Measurements from ENCODE around the gene NFIX.

The NFIX gene

GRCh38 chr19:13069415-13070359, 74.4 kb downstream of the NFIX start:
- no peaks in the 10 kb centered on the region for H3K4me1 Mint-ChIP-seq
- DNase-seq (no peak), ATAC-seq (no peak)
- no peak overlapping the region for H3K4me3 Mint-ChIP-seq
- no peak overlapping the region for H3K27ac Mint-ChIP-seq
- H3K27me3 Mint-ChIP-seq: no peaks in the 10 kb centered on the region
- H3K9me3 Mint-ChIP-seq: no peaks in the 10 kb centered on the region

- Mint-ChIP-seq H3K9me3 (no peaks in the 10 kb centered on the region), H3K27me3 (no peaks in the 10 kb centered on the region), H3K27ac (no peak overlapping the region), H3K4me3 (no peak overlapping the region), H3K4me1 (no peaks in the 10 kb centered on the region)
- no peak for ATAC-seq
- no peak for DNase-seq
Measured at GRCh38 chr19:13070425-13071140, 75.3 kb downstream of the NFIX start.

- no peaks in the 10 kb centered on the region for H3K27me3 Mint-ChIP-seq
- ATAC-seq (no peak), DNase-seq (no peak)
- H3K9me3 Mint-ChIP-seq: no peaks in the 10 kb centered on the region
- H3K4me1 Mint-ChIP-seq: no peaks in the 10 kb centered on the region
- no peak overlapping the region for H3K27ac Mint-ChIP-seq
- no peak overlapping the region for H3K4me3 Mint-ChIP-seq
Measured at GRCh38 chr19:13071444-13072187, 76.3 kb downstream of the NFIX start.

- no peak overlapping the region for H3K4me3 Mint-ChIP-seq
- no peak for ATAC-seq
Measured at GRCh38 chr19:13072188-13072908, 77.1 kb downstream of the NFIX start.

GRCh38 chr19:13073263-13073662, 78.0 kb downstream of the NFIX start:
- no peak overlapping the region for H3K4me3 Mint-ChIP-seq
- DNase-seq (no peak), ATAC-seq (no peak)
- H3K27me3 Mint-ChIP-seq: no peaks in the 10 kb centered on the region
- H3K27ac Mint-ChIP-seq: no peak overlapping the region
- H3K4me1 Mint-ChIP-seq: peaks cover 13% of the 10 kb centered on the region
- H3K9me3 Mint-ChIP-seq: no peaks in the 10 kb centered on the region

More at GRCh38 chr19:13072188-13072908, 77.1 kb downstream of the NFIX start:
- no peak overlapping the region for H3K27ac Mint-ChIP-seq
- no peaks in the 10 kb centered on the region for H3K9me3 Mint-ChIP-seq
- H3K27me3 Mint-ChIP-seq: no peaks in the 10 kb centered on the region
- H3K4me1 Mint-ChIP-seq: peaks cover 4% of the 10 kb centered on the region
- DNase-seq: no peak

GRCh38 chr19:13074378-13074777, 79.1 kb downstream of the NFIX start:
- H3K9me3 Mint-ChIP-seq: no peaks in the 10 kb centered on the region
- no peak for ATAC-seq
- H3K27ac Mint-ChIP-seq: no peak overlapping the region
- H3K4me3 Mint-ChIP-seq: no peak overlapping the region
- H3K4me1 Mint-ChIP-seq: peaks cover 18% of the 10 kb centered on the region
- no peak for DNase-seq
- no peaks in the 10 kb centered on the region for H3K27me3 Mint-ChIP-seq

- DNase-seq (no peak), ATAC-seq (no peak)
- Mint-ChIP-seq H3K4me1 (peaks cover 18% of the 10 kb centered on the region), H3K9me3 (no peaks in the 10 kb centered on the region), H3K27ac (no peak overlapping the region), H3K27me3 (no peaks in the 10 kb centered on the region), H3K4me3 (no peak overlapping the region)
Measured at GRCh38 chr19:13076320-13076719, 81.0 kb downstream of the NFIX start.

GRCh38 chr19:13076787-13077186, 81.5 kb downstream of the NFIX start:
- Mint-ChIP-seq H3K9me3 (no peaks in the 10 kb centered on the region), H3K4me3 (no peak overlapping the region), H3K27me3 (no peaks in the 10 kb centered on the region), H3K4me1 (peaks cover 18% of the 10 kb centered on the region), H3K27ac (no peak overlapping the region)
- ATAC-seq (no peak), DNase-seq (no peak)

GRCh38 chr19:13077240-13077639, 82.0 kb downstream of the NFIX start:
- ATAC-seq: no peak
- no peak overlapping the region for H3K4me3 Mint-ChIP-seq
- no peak for DNase-seq
- H3K9me3 Mint-ChIP-seq: no peaks in the 10 kb centered on the region
- peaks cover 18% of the 10 kb centered on the region for H3K4me1 Mint-ChIP-seq
- H3K27me3 Mint-ChIP-seq: no peaks in the 10 kb centered on the region
- H3K27ac Mint-ChIP-seq: no peak overlapping the region

- no peak overlapping the region for H3K27ac Mint-ChIP-seq
- no peak for DNase-seq
- H3K4me3 Mint-ChIP-seq: no peak overlapping the region
- no peaks in the 10 kb centered on the region for H3K27me3 Mint-ChIP-seq
- no peaks in the 10 kb centered on the region for H3K9me3 Mint-ChIP-seq
- no peak for ATAC-seq
- peaks cover 18% of the 10 kb centered on the region for H3K4me1 Mint-ChIP-seq
Measured at GRCh38 chr19:13078381-13078780, 83.1 kb downstream of the NFIX start.

GRCh38 chr19:13078897-13079541, 83.7 kb downstream of the NFIX start:
- no peak overlapping the region for H3K27ac Mint-ChIP-seq
- no peaks in the 10 kb centered on the region for H3K9me3 Mint-ChIP-seq
- no peaks in the 10 kb centered on the region for H3K27me3 Mint-ChIP-seq
- no peak for ATAC-seq
- no peak for DNase-seq
- peaks cover 18% of the 10 kb centered on the region for H3K4me1 Mint-ChIP-seq
- no peak overlapping the region for H3K4me3 Mint-ChIP-seq

GRCh38 chr19:13079542-13079986, 84.3 kb downstream of the NFIX start:
- DNase-seq (no peak), ATAC-seq (no peak)
- no peak overlapping the region for H3K4me3 Mint-ChIP-seq
- H3K4me1 Mint-ChIP-seq: peaks cover 18% of the 10 kb centered on the region
- H3K27ac Mint-ChIP-seq: no peak overlapping the region
- H3K27me3 Mint-ChIP-seq: no peaks in the 10 kb centered on the region
- no peaks in the 10 kb centered on the region for H3K9me3 Mint-ChIP-seq

- no peak for DNase-seq
- Mint-ChIP-seq H3K27me3 (no peaks in the 10 kb centered on the region), H3K9me3 (no peaks in the 10 kb centered on the region), H3K27ac (no peak overlapping the region), H3K4me1 (peaks cover 13% of the 10 kb centered on the region), H3K4me3 (no peak overlapping the region)
- no peak for ATAC-seq
Measured at GRCh38 chr19:13082192-13083007, 87.1 kb downstream of the NFIX start.

GRCh38 chr19:13083008-13083404, 87.7 kb downstream of the NFIX start:
- no peaks in the 10 kb centered on the region for H3K27me3 Mint-ChIP-seq

More at GRCh38 chr19:13083008-13083404, 87.7 kb downstream of the NFIX start:
- ATAC-seq: no peak
- H3K4me3 Mint-ChIP-seq: no peak overlapping the region
- H3K9me3 Mint-ChIP-seq: no peaks in the 10 kb centered on the region
- peaks cover 8% of the 10 kb centered on the region for H3K4me1 Mint-ChIP-seq
- no peak for DNase-seq
- no peak overlapping the region for H3K27ac Mint-ChIP-seq
